GM23248 (cell line): ENCODE measurements around the gene F13B. TPM values are rescaled to one million over a fixed set of nuclear protein-coding genes. Genes with fewer than 3 reads are reported as not detected.
A peak's percentile ranks its signal among the peaks of the same experiment; 100 is the strongest.
"Not testable (repeated sequence)": the region's sequence is repeated elsewhere in the genome, so short reads cannot be mapped to it uniquely, and the experiment has no call there.

ENCODE experiments used
- DNase-seq: peaks from one replicate; pipeline ENCODE4 v3.0.0-alpha.2; 2015
- H2AFZ ChIP-seq: fragments of 200-600 bp; sonication (generic); 2 replicates; pipeline ENCODE4 v1.6.1; 2016; ENCODE audit warnings: antibody characterized with exemption
- H3F3A ChIP-seq: fragments of 200-600 bp; sonication (generic); 2 replicates; pipeline ENCODE4 v1.6.1; 2016; ENCODE audit warnings: mild to moderate bottlenecking, antibody characterized with exemption, mixed run types; ENCODE audit not compliant: insufficient read depth
- H3K27ac ChIP-seq: fragments of 200-600 bp; sonication (generic); 2 replicates; pipeline ENCODE4 v1.5.1; 2016; ENCODE audit warnings: mild to moderate bottlenecking
- H3K27me3 ChIP-seq: fragments of 200-600 bp; sonication (generic); replicated peaks from 2 replicates; pipeline ENCODE4 v1.6.1; 2016; ENCODE audit warnings: mild to moderate bottlenecking; ENCODE audit not compliant: insufficient read depth
- H3K36me3 ChIP-seq: fragments of 200-600 bp; sonication (generic); 2 replicates; pipeline ENCODE4 v1.6.1; 2016; ENCODE audit warnings: low read depth, mild to moderate bottlenecking
- H3K4me1 ChIP-seq: fragments of 200-600 bp; sonication (generic); 2 replicates; pipeline ENCODE4 v1.6.1; 2016; ENCODE audit warnings: mild to moderate bottlenecking; ENCODE audit not compliant: insufficient read depth
- H3K4me2 ChIP-seq: fragments of 200-600 bp; sonication (generic); one replicate; pipeline ENCODE4 v1.6.1; 2016; ENCODE audit warnings: mild to moderate bottlenecking; ENCODE audit not compliant: unreplicated experiment
- H3K4me3 ChIP-seq: fragments of 200-600 bp; sonication (generic); 2 replicates; pipeline ENCODE4 v1.5.1; 2016; ENCODE audit warnings: mild to moderate bottlenecking
- H3K79me2 ChIP-seq: fragments of 200-600 bp; sonication (generic); 2 replicates; pipeline ENCODE4 v1.6.1; 2016; ENCODE audit warnings: mild to moderate bottlenecking; ENCODE audit not compliant: insufficient read depth
- H3K9ac ChIP-seq: fragments of 200-600 bp; sonication (generic); 2 replicates; pipeline ENCODE4 v1.6.1; 2016; ENCODE audit warnings: mild to moderate bottlenecking
- H3K9me2 ChIP-seq: fragments of 200-600 bp; sonication (generic); 2 replicates; pipeline ENCODE4 v1.6.1; 2016; ENCODE audit warnings: mixed run types, mild to moderate bottlenecking, moderate library complexity; ENCODE audit not compliant: insufficient read depth
- H3K9me3 ChIP-seq: fragments of 200-600 bp; sonication (generic); one replicate; pipeline ENCODE4 v1.6.1; 2017; ENCODE audit warnings: low read depth
- H4K20me1 ChIP-seq: fragments of 200-600 bp; sonication (generic); 2 replicates; pipeline ENCODE4 v1.6.0; 2016; ENCODE audit not compliant: insufficient read depth
- EZH2 ChIP-seq: fragments of 200-600 bp; sonication (generic); IDR thresholded peaks from 2 replicates; pipeline ENCODE4 v1.6.1; 2018; ENCODE audit warnings: antibody characterized with exemption, mild to moderate bottlenecking; ENCODE audit not compliant: insufficient read depth, poor library complexity, severe bottlenecking
- EZH2phosphoT487 ChIP-seq: fragments of 200-600 bp; sonication (generic); IDR thresholded peaks from 2 replicates; pipeline ENCODE4 v1.6.1; 2018; ENCODE audit warnings: antibody characterized with exemption, moderate library complexity, mild to moderate bottlenecking, low read depth; ENCODE audit not compliant: insufficient read depth
- WGBS, 2 experiments: methylation state at CpG; one replicate each; pipeline ENCODE4 v1.1.6; 2015 to 2017; ENCODE audit warnings: low lambda C conversion rate in 2 of 2, low coverage in 1 of 2; ENCODE audit errors: missing lambda C conversion rate in 2 of 2; 5-methylcytosine and 5-hydroxymethylcytosine counted together
- in situ Hi-C: fragments of 300-500 bp; cut with MboI; formaldehyde crosslinking; loops from 2 replicates; pipeline ENCODE4 v1.15.0; 2020
- polyA plus RNA-seq: library from polyadenylated mRNA; unstranded; fragments of >200 nt; fragmentation: Nextera tagmentation; extraction: Ambion mirVana; gene quantifications from 2 replicates; pipeline ENCODE4 v1.2.1, GENCODE V29; 2016
- total RNA-seq: library from RNA; depleted of rRNA; stranded (reverse); fragments of >200 nt; shearing (Covaris generic); gene quantifications from 2 replicates; pipeline ENCODE4 v1.2.3, GENCODE V29; 2014

F13B gene
- total and polyA plus RNA-seq, 2 experiments from 2014 or later = not detected

GRCh38 chr1:197101978-197102377 lies 34.9 kb upstream of the F13B start:
- H3K36me3 ChIP-seq = no peaks in the 10 kb centered on the region; the same call in 1 of the 2 replicates
- peaks cover 3% of the 10 kb centered on the region; the same call in 1 of the 2 replicates for H3K4me1 ChIP-seq
- H3K9me3 ChIP-seq = no peaks in the 10 kb centered on the region
- H3F3A ChIP-seq = no peaks in the 10 kb centered on the region
- 98% methylated on average over 3 of the region's 3 CpGs for WGBS, 2 experiments
- no peaks in the 10 kb centered on the region for H3K79me2 ChIP-seq
- H2AFZ ChIP-seq = no peak overlapping the region
- 0 out of 2 replicates have a peak, but pooled peaks cover 4% of the 10 kb centered on the region for H3K9me2 ChIP-seq
- no peak overlapping the region for H3K4me3 ChIP-seq
- DNase-seq = no peak
- no peak for TF ChIP-seq EZH2
- no peak for TF ChIP-seq EZH2phosphoT487
- in situ Hi-C loops = no loop called here
- no peaks in the 10 kb centered on the region for H4K20me1 ChIP-seq
- H3K27me3 ChIP-seq = no peaks in the 10 kb centered on the region
- no peak overlapping the region for H3K9ac ChIP-seq
- H3K4me2 ChIP-seq = no peak overlapping the region
- no peak overlapping the region for H3K27ac ChIP-seq

- Histone ChIP-seq H3K27me3 (no peaks in the 10 kb centered on the region), H4K20me1 (no peaks in the 10 kb centered on the region), H3K79me2 (no peaks in the 10 kb centered on the region), H3K9me3 (no peaks in the 10 kb centered on the region), H2AFZ (peak overlapping the region; percentile 66), H3K36me3 (no peaks in the 10 kb centered on the region; the same call in 1 of the 2 replicates), H3K9ac (no peak overlapping the region), H3K4me2 (no peak overlapping the region), H3F3A (no peaks in the 10 kb centered on the region), H3K27ac (no peak overlapping the region), H3K4me3 (no peak overlapping the region), H3K9me2 (0 out of 2 replicates have a peak, but pooled peaks cover 2% of the 10 kb centered on the region), H3K4me1 (peaks cover 3% of the 10 kb centered on the region; the same call in 1 of the 2 replicates)
- DNase-seq = no peak
- 94 to 98% methylated on average over 3 of the region's 3 CpGs for WGBS, 2 experiments
- TF ChIP-seq EZH2phosphoT487 (no peak), EZH2 (no peak)
- in situ Hi-C loops = no loop called here
Measured at GRCh38 chr1:197100677-197101076, 33.6 kb upstream of the F13B start.

- peak overlapping the region; percentile 5; the same call in 1 of the 2 replicates for H2AFZ ChIP-seq
- no peak overlapping the region for H3K4me3 ChIP-seq
- H3K27me3 ChIP-seq = no peaks in the 10 kb centered on the region
- no peaks in the 10 kb centered on the region; the same call in 1 of the 2 replicates for H3K36me3 ChIP-seq
- no peak for DNase-seq
- H3K4me2 ChIP-seq = no peak overlapping the region
- H3K27ac ChIP-seq = no peak overlapping the region
- no peaks in the 10 kb centered on the region for H3F3A ChIP-seq
- peaks cover 3% of the 10 kb centered on the region; the same call in 1 of the 2 replicates for H3K4me1 ChIP-seq
- in situ Hi-C loops = no loop called here
- no peak overlapping the region for H3K9ac ChIP-seq
- no peaks in the 10 kb centered on the region for H3K9me3 ChIP-seq
- no peaks in the 10 kb centered on the region for H3K9me2 ChIP-seq
- H3K79me2 ChIP-seq = no peaks in the 10 kb centered on the region
- TF ChIP-seq EZH2 (no peak), EZH2phosphoT487 (no peak)
- H4K20me1 ChIP-seq = no peaks in the 10 kb centered on the region
Measured at GRCh38 chr1:197099444-197099843, 32.4 kb upstream of the F13B start.

GRCh38 chr1:197096971-197097370 lies 29.9 kb upstream of the F13B start:
- H3K9me3 ChIP-seq, H3K9ac ChIP-seq, H3K9me2 ChIP-seq, in situ Hi-C loops, H3K4me1 ChIP-seq, H4K20me1 ChIP-seq, H2AFZ ChIP-seq, H3K79me2 ChIP-seq, DNase-seq, H3K4me3 ChIP-seq, H3K36me3 ChIP-seq, H3K4me2 ChIP-seq, H3F3A ChIP-seq, H3K27me3 ChIP-seq, H3K27ac ChIP-seq: not testable (repeated sequence)
- WGBS, 2 experiments = 95 to 100% methylated on average over 2 of the region's 2 CpGs

- no peaks in the 10 kb centered on the region for H4K20me1 ChIP-seq
- peaks cover 3% of the 10 kb centered on the region; the same call in 1 of the 2 replicates for H3K4me1 ChIP-seq
- no peaks in the 10 kb centered on the region for H3K79me2 ChIP-seq
- no peak for TF ChIP-seq EZH2phosphoT487
- no peak for TF ChIP-seq EZH2
- no peaks in the 10 kb centered on the region for H3K36me3 ChIP-seq
- H3K27ac ChIP-seq = no peak overlapping the region
- no peaks in the 10 kb centered on the region for H3K9me3 ChIP-seq
- no peaks in the 10 kb centered on the region for H3K9me2 ChIP-seq
- H3K9ac ChIP-seq = no peak overlapping the region
- DNase-seq = no peak
- WGBS, 2 experiments = 91 to 96% methylated on average over 1 of the region's 1 CpG
- H3F3A ChIP-seq = no peaks in the 10 kb centered on the region
- H3K27me3 ChIP-seq = no peaks in the 10 kb centered on the region
- in situ Hi-C loops = no loop called here
- H3K4me2 ChIP-seq = no peak overlapping the region
- H3K4me3 ChIP-seq = no peak overlapping the region
- no peak overlapping the region for H2AFZ ChIP-seq
Measured at GRCh38 chr1:197096137-197096536, 29.1 kb upstream of the F13B start.
